ENCODE measurements around the gene TRANK1.

TRANK1 gene

DNA sequence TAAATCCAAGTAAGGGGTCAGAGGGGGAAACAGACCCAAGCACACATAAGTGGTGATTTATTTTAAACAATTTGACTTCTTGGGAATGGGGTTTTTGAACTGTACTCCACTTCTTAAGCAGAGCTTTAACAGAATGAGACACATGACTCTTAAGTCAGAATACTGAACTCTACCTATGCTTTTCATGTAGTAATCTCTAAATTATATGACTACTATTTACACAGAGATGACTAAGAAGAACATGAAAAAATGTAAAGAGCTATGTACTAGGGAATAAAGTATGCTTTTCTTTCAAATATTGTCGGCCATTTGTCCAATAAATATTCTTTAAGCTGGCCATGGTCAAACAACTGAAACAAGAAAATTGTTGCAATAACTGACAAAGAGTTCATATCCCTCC is 35.2 kb downstream of the TRANK1 start:
- Histone ChIP-seq H3K14ac (ENCODE audit: low read length in 2 of 2) (no peak overlapping the region), H3K23ac (ENCODE audit: low read length in 2 of 2) (no peak overlapping the region), H3K4me3 (ENCODE audit: insufficient read depth in 1 of 2, low read depth in 1 of 2, low read length in 2 of 2) (no peak overlapping the region), H4K8ac (ENCODE audit: low read length) (no peak overlapping the region), H3K36me3 (ENCODE audit: control insufficient read depth in 1 of 2, insufficient read depth in 2 of 2, low read depth in 1 of 2, low read length in 2 of 2) (peaks cover 0 to 6% of the 10 kb centered on the region in 2 experiments), H3K4me1 (ENCODE audit: control insufficient read depth, insufficient read depth, low read depth, low read length) (peaks cover 8% of the 10 kb centered on the region), H3K9me3 (ENCODE audit: control insufficient read depth, low read length) (no peaks in the 10 kb centered on the region), H3K79me1 (replicated peaks; ENCODE audit: low read length, poor library complexity, severe bottlenecking) (no peaks in the 10 kb centered on the region), H2BK5ac (ENCODE audit: low read depth, low read length, poor library complexity, severe bottlenecking) (no peak overlapping the region), H2BK120ac (ENCODE audit: low read depth, low read length) (no peak overlapping the region), H2AFZ (ENCODE audit: low read depth, low read length) (no peak overlapping the region), H3K27ac (ENCODE audit: low read length, poor library complexity, severe bottlenecking) (no peak overlapping the region), H3K4me2 (ENCODE audit: low read length, poor library complexity, severe bottlenecking) (no peak overlapping the region), H2AK5ac (ENCODE audit: low read length, severe bottlenecking) (no peak overlapping the region), H3K27me3 (ENCODE audit: control insufficient read depth in 1 of 2, insufficient read depth in 1 of 2, low read length in 2 of 2) (no peaks in the 10 kb centered on the region), H2BK15ac (ENCODE audit: low read depth, poor library complexity, severe bottlenecking) (no peak overlapping the region), H3K4ac (ENCODE audit: low read depth in 1 of 2, low read length in 2 of 2) (no peak overlapping the region), H4K91ac (ENCODE audit: low read length) (no peak overlapping the region), H3K9ac (ENCODE audit: low read length) (no peak overlapping the region), H3K18ac (ENCODE audit: low read depth in 1 of 2, low read length in 2 of 2) (no peak overlapping the region), H2BK12ac (ENCODE audit: low read length in 2 of 2) (no peak overlapping the region)
- no peak for DNase-seq
- whole genome bisulfite sequencing, result 100% methylated on average over 1 of the region's 1 CpG

DNA sequence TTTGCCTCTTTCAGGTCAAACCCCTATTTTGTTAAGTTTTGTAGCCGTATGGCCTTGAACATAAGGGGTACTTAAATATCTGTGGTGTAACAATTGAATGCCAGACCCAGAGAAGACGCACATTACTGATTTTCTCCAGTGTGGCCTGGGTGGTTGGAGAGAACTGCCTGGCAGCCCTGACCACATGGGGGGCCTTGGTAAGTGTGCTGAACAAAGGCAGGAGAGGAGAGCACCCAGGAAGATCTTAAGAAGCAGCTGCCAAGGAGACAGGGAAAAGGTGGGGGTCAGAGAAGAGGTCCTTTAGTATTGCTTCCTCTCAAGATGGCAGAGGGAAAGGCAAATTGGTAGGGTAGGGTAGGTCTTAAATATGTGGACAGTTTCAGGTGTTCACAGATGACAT is 35.7 kb downstream of the TRANK1 start:
- H3K9ac ChIP-seq (ENCODE audit: low read length), result no peak overlapping the region
- H3K14ac ChIP-seq (ENCODE audit: low read length in 2 of 2), result no peak overlapping the region
- H3K4ac ChIP-seq (ENCODE audit: low read depth in 1 of 2, low read length in 2 of 2), result no peak overlapping the region
- H3K18ac ChIP-seq (ENCODE audit: low read depth in 1 of 2, low read length in 2 of 2), result peak overlapping the region in 1 of 2 experiments; percentile 88
- peak overlapping the region; percentile 57 for H4K8ac ChIP-seq (ENCODE audit: low read length)
- H2BK5ac ChIP-seq (ENCODE audit: low read depth, low read length, poor library complexity, severe bottlenecking), result no peak overlapping the region
- H2BK15ac ChIP-seq (ENCODE audit: low read depth, poor library complexity, severe bottlenecking), result no peak overlapping the region
- H3K27me3 ChIP-seq (ENCODE audit: control insufficient read depth in 1 of 2, insufficient read depth in 1 of 2, low read length in 2 of 2), result no peaks in the 10 kb centered on the region
- H2AK5ac ChIP-seq (ENCODE audit: low read length, severe bottlenecking), result no peak overlapping the region
- no peak for DNase-seq
- H3K4me3 ChIP-seq (ENCODE audit: insufficient read depth in 1 of 2, low read depth in 1 of 2, low read length in 2 of 2), result no peak overlapping the region
- no peak overlapping the region for H3K27ac ChIP-seq (ENCODE audit: low read length, poor library complexity, severe bottlenecking)
- H3K4me2 ChIP-seq (ENCODE audit: low read length, poor library complexity, severe bottlenecking), result no peak overlapping the region
- H2BK120ac ChIP-seq (ENCODE audit: low read depth, low read length), result no peak overlapping the region
- peaks cover 8% of the 10 kb centered on the region for H3K4me1 ChIP-seq (ENCODE audit: control insufficient read depth, insufficient read depth, low read depth, low read length)
- no peak overlapping the region for H2AFZ ChIP-seq (ENCODE audit: low read depth, low read length)
- H3K23ac ChIP-seq (ENCODE audit: low read length in 2 of 2), result no peak overlapping the region
- H3K79me1 ChIP-seq (replicated peaks; ENCODE audit: low read length, poor library complexity, severe bottlenecking), result no peaks in the 10 kb centered on the region
- no peaks in the 10 kb centered on the region for H3K9me3 ChIP-seq (ENCODE audit: control insufficient read depth, low read length)
- H2BK12ac ChIP-seq (ENCODE audit: low read length in 2 of 2), result peak overlapping the region; percentile 45 to 86
- no peak overlapping the region for H4K91ac ChIP-seq (ENCODE audit: low read length)
- peaks cover 0 to 6% of the 10 kb centered on the region in 2 experiments for H3K36me3 ChIP-seq (ENCODE audit: control insufficient read depth in 1 of 2, insufficient read depth in 2 of 2, low read depth in 1 of 2, low read length in 2 of 2)
- 92% methylated on average over 2 of the region's 2 CpGs for WGBS

DNA sequence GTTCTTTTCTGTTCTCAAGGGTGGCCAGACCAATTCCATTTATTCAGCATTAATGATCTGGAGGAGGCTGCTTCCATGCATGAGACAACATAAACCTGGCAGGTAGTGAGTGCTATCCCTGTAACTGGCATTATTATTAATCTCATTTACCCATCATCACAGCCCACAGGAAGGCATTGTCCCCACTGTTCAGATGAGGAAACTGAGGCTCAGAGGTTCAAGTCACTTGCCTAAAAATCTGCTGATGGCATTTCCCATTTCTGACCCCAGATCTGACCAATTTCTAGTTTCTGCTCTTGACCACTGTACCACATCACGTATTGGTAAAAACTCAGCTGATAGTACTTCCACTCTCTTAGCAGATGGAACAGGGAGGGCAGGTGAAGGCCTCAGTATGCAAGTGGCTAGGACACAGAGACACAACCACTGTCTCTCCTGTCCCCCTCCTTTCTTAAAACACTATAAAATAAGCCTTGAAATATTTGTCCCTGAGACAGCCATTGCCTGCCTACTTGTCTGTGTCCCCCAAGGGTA is 36.1 kb downstream of the TRANK1 start:
- H2AK5ac ChIP-seq (ENCODE audit: low read length, severe bottlenecking), result no peak overlapping the region
- H2BK15ac ChIP-seq (ENCODE audit: low read depth, poor library complexity, severe bottlenecking), result peak overlapping the region; percentile 84
- H3K4me1 ChIP-seq (ENCODE audit: control insufficient read depth, insufficient read depth, low read depth, low read length), result peaks cover 8% of the 10 kb centered on the region
- 94% methylated on average over 1 of the region's 1 CpG for WGBS
- H2BK12ac ChIP-seq (ENCODE audit: low read length in 2 of 2), result peak overlapping the region; percentile 66 to 86
- H4K8ac ChIP-seq (ENCODE audit: low read length), result peak overlapping the region; percentile 63
- H3K23ac ChIP-seq (ENCODE audit: low read length in 2 of 2), result no peak overlapping the region
- no peak overlapping the region for H3K27ac ChIP-seq (ENCODE audit: low read length, poor library complexity, severe bottlenecking)
- H3K14ac ChIP-seq (ENCODE audit: low read length in 2 of 2), result no peak overlapping the region
- H2BK120ac ChIP-seq (ENCODE audit: low read depth, low read length), result peak overlapping the region; percentile 78
- H3K4ac ChIP-seq (ENCODE audit: low read depth in 1 of 2, low read length in 2 of 2), result peak overlapping the region; percentile 22 to 24
- H3K4me2 ChIP-seq (ENCODE audit: low read length, poor library complexity, severe bottlenecking), result no peak overlapping the region
- H2AFZ ChIP-seq (ENCODE audit: low read depth, low read length), result no peak overlapping the region
- peak overlapping the region; percentile 45 for H4K91ac ChIP-seq (ENCODE audit: low read length)
- no peak for DNase-seq
- H3K4me3 ChIP-seq (ENCODE audit: insufficient read depth in 1 of 2, low read depth in 1 of 2, low read length in 2 of 2), result peak overlapping the region in 1 of 2 experiments; percentile 79
- no peaks in the 10 kb centered on the region for H3K9me3 ChIP-seq (ENCODE audit: control insufficient read depth, low read length)
- H3K18ac ChIP-seq (ENCODE audit: low read depth in 1 of 2, low read length in 2 of 2), result peak overlapping the region; percentile 67 to 88
- peak overlapping the region; percentile 86 for H3K9ac ChIP-seq (ENCODE audit: low read length)
- peaks cover 0 to 6% of the 10 kb centered on the region in 2 experiments for H3K36me3 ChIP-seq (ENCODE audit: control insufficient read depth in 1 of 2, insufficient read depth in 2 of 2, low read depth in 1 of 2, low read length in 2 of 2)
- no peaks in the 10 kb centered on the region for H3K79me1 ChIP-seq (replicated peaks; ENCODE audit: low read length, poor library complexity, severe bottlenecking)
- H3K27me3 ChIP-seq (ENCODE audit: control insufficient read depth in 1 of 2, insufficient read depth in 1 of 2, low read length in 2 of 2), result no peaks in the 10 kb centered on the region
- H2BK5ac ChIP-seq (ENCODE audit: low read depth, low read length, poor library complexity, severe bottlenecking), result no peak overlapping the region

DNA sequence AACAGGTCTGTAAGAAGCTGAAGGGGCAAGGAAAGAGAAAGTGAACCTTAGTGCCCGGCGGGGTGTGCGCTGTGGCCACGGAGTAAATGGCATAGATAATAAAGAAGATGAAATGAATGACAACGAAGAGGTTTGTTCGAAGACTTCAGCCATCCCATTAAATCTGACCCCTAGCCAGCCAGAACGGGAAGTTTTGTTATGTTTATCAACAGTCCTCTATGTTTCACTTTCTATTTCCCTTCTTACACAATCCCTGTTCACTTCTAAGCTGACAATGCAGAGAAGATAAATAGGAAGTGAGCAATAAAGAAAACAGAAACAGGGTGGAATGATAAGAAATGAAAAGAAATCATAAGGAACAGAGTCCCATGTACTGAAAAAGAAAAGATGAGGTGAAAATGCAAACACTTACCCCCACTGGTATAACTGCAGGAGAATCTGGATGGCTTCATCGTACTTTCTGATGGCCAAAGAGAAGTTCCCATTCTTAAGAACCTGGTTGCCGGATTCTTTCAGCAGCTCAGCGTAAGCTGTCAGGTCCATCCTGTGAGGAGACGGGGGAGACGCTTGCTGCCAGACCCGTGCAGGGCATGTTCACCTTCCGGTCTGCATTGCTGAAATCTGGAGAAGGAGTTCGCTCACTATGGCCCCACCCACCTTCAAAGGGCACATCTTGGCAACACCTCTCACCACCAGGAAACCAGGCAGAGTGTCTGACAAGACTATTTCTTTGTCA is 36.8 kb downstream of the TRANK1 start:
- H3K9ac ChIP-seq (ENCODE audit: low read length), result peak overlapping the region; percentile 86
- H3K36me3 ChIP-seq (ENCODE audit: control insufficient read depth in 1 of 2, insufficient read depth in 2 of 2, low read depth in 1 of 2, low read length in 2 of 2), result peaks cover 1 to 8% of the 10 kb centered on the region in 2 experiments
- H4K91ac ChIP-seq (ENCODE audit: low read length), result peak overlapping the region; percentile 45
- H3K27me3 ChIP-seq (ENCODE audit: control insufficient read depth in 1 of 2, insufficient read depth in 1 of 2, low read length in 2 of 2), result no peaks in the 10 kb centered on the region
- no peak overlapping the region for H3K23ac ChIP-seq (ENCODE audit: low read length in 2 of 2)
- H3K4me2 ChIP-seq (ENCODE audit: low read length, poor library complexity, severe bottlenecking), result peak overlapping the region; percentile 44
- peak overlapping the region; percentile 95 for H2BK15ac ChIP-seq (ENCODE audit: low read depth, poor library complexity, severe bottlenecking)
- H2BK5ac ChIP-seq (ENCODE audit: low read depth, low read length, poor library complexity, severe bottlenecking), result no peak overlapping the region
- peaks cover 8% of the 10 kb centered on the region for H3K4me1 ChIP-seq (ENCODE audit: control insufficient read depth, insufficient read depth, low read depth, low read length)
- no peaks in the 10 kb centered on the region for H3K9me3 ChIP-seq (ENCODE audit: control insufficient read depth, low read length)
- H3K18ac ChIP-seq (ENCODE audit: low read depth in 1 of 2, low read length in 2 of 2), result peak overlapping the region; percentile 77 to 88
- H2AFZ ChIP-seq (ENCODE audit: low read depth, low read length), result peak overlapping the region; percentile 90
- peak overlapping the region; percentile 43 for H3K27ac ChIP-seq (ENCODE audit: low read length, poor library complexity, severe bottlenecking)
- H3K4me3 ChIP-seq (ENCODE audit: insufficient read depth in 1 of 2, low read depth in 1 of 2, low read length in 2 of 2), result peak overlapping the region in 1 of 2 experiments; percentile 79
- H3K79me1 ChIP-seq (replicated peaks; ENCODE audit: low read length, poor library complexity, severe bottlenecking), result no peaks in the 10 kb centered on the region
- H3K14ac ChIP-seq (ENCODE audit: low read length in 2 of 2), result no peak overlapping the region
- no peak overlapping the region for H2BK120ac ChIP-seq (ENCODE audit: low read depth, low read length)
- H4K8ac ChIP-seq (ENCODE audit: low read length), result peak overlapping the region; percentile 63
- H3K4ac ChIP-seq (ENCODE audit: low read depth in 1 of 2, low read length in 2 of 2), result peak overlapping the region in 1 of 2 experiments; percentile 22
- peak overlapping the region; percentile 55 to 86 for H2BK12ac ChIP-seq (ENCODE audit: low read length in 2 of 2)
- no peak overlapping the region for H2AK5ac ChIP-seq (ENCODE audit: low read length, severe bottlenecking)
- 39% methylated on average over 11 of the region's 15 CpGs for WGBS
- peak; percentile 89 for DNase-seq
